IMR-90 (cell line): ENCODE data around the gene TRHDE. TPM values are rescaled to one million over a fixed set of nuclear protein-coding genes. Genes with fewer than 3 reads are reported as not detected.

Source experiments
- ATAC-seq: fragments of 200-7000 bp; cut with Tn5 transposase; 2 replicates; pipeline ENCODE4 v1.9.1; 2020; ENCODE audit warnings: low read depth, mild to moderate bottlenecking, moderate library complexity
- BruUV-seq: library from RNA; stranded (reverse); fragments of 400-500 nt; replicated peaks from 2 replicates; lab custom pipeline; 2021; lab: Mats Ljungman, UMichigan
- CTCF ChIA-PET: fragments of 300-600 bp; formaldehyde crosslinking; extraction: SDS; loops from one replicate; lab custom pipeline; 2021; ENCODE audit warnings: antibody characterized with exemption; lab: Yijun Ruan, JAX
- POLR2A ChIA-PET: fragments of 300-600 bp; sonication (Branson Sonifier 250); formaldehyde crosslinking; loops from one replicate; lab custom pipeline; 2022; ENCODE audit warnings: antibody characterized with exemption; ENCODE audit not compliant: unreplicated experiment; lab: Charles Lee
- DNase-seq: peaks from one replicate; pipeline ENCODE4 v3.0.0; 2013
- H2AFZ ChIP-seq: replicated peaks from 2 replicates; pipeline ENCODE3; 2013; ENCODE audit warnings: low read length, mild to moderate bottlenecking; ENCODE audit not compliant: poor library complexity
- H2AK5ac ChIP-seq: 2 replicates; pipeline ENCODE4 v1.6.1; 2013; ENCODE audit warnings: low read depth, low read length, inconsistent platforms
- H2AK9ac ChIP-seq: replicated peaks from 2 replicates; pipeline ENCODE3; 2013; ENCODE audit warnings: mild to moderate bottlenecking, low read depth, low read length, moderate library complexity; ENCODE audit not compliant: poor library complexity
- H2BK120ac ChIP-seq: 2 replicates; pipeline ENCODE4 v1.6.1; 2013; ENCODE audit warnings: low read depth, low read length, inconsistent platforms
- H2BK15ac ChIP-seq: 3 replicates; pipeline ENCODE4 v1.6.1; 2013; ENCODE audit warnings: low read depth, low read length, inconsistent platforms
- H2BK20ac ChIP-seq: 2 replicates; pipeline ENCODE4 v1.6.1; 2013; ENCODE audit warnings: low read depth, mild to moderate bottlenecking, inconsistent platforms, low read length, moderate library complexity
- H2BK5ac ChIP-seq: 2 replicates; pipeline ENCODE4 v1.6.1; 2013; ENCODE audit warnings: mild to moderate bottlenecking, low read depth, low read length, inconsistent platforms; ENCODE audit not compliant: poor library complexity, severe bottlenecking
- H3K14ac ChIP-seq: replicated peaks from 2 replicates; pipeline ENCODE4 v1.6.1; 2013; ENCODE audit warnings: low read depth, low read length, inconsistent platforms
- H3K18ac ChIP-seq: 2 replicates; pipeline ENCODE4 v1.6.1; 2013; ENCODE audit warnings: low read depth, low read length, control low read depth
- H3K23ac ChIP-seq: 2 replicates; pipeline ENCODE4 v1.6.1; 2013; ENCODE audit warnings: low read depth, low read length, inconsistent platforms
- H3K27ac ChIP-seq: 2 replicates; pipeline ENCODE4 v1.5.1; 2013; ENCODE audit warnings: mild to moderate bottlenecking, control low read depth, low read length; ENCODE audit not compliant: insufficient read depth
- H3K27me3 ChIP-seq: 2 replicates; pipeline ENCODE4 v1.6.1; 2013; ENCODE audit warnings: low read length; ENCODE audit not compliant: control insufficient read depth, insufficient read depth
- H3K36me3 ChIP-seq: 2 replicates; pipeline ENCODE4 v1.6.1; 2013; ENCODE audit warnings: low read length, mixed read lengths; ENCODE audit not compliant: control insufficient read depth, insufficient read depth
- H3K4ac ChIP-seq: 2 replicates; pipeline ENCODE4 v1.6.1; 2013; ENCODE audit warnings: low read depth, low read length, inconsistent platforms
- H3K4me1 ChIP-seq: 2 replicates; pipeline ENCODE4 v1.6.1; 2013; ENCODE audit warnings: low read length, mixed read lengths; ENCODE audit not compliant: control insufficient read depth, insufficient read depth
- H3K4me2 ChIP-seq: 2 replicates; pipeline ENCODE4 v1.6.1; 2013; ENCODE audit warnings: low read depth, mild to moderate bottlenecking, control low read depth, low read length, moderate library complexity
- H3K4me3 ChIP-seq: 2 replicates; pipeline ENCODE4 v1.5.1; 2013; ENCODE audit warnings: low read depth, mild to moderate bottlenecking, control low read depth, low read length, moderate library complexity; ENCODE audit not compliant: insufficient read depth
- H3K56ac ChIP-seq: 2 replicates; pipeline ENCODE4 v1.6.1; 2013; ENCODE audit warnings: low read length, inconsistent platforms; ENCODE audit not compliant: insufficient read depth; ENCODE audit errors: extremely low read depth
- H3K79me1 ChIP-seq, 2 experiments: 2 replicates each; pipeline ENCODE4 v1.6.1; 2013; ENCODE audit warnings: low read length in 2 of 2, inconsistent platforms in 1 of 2, low read depth in 1 of 2
- H3K9ac ChIP-seq: 2 replicates; pipeline ENCODE4 v1.6.1; 2013; ENCODE audit warnings: low read depth, low read length, control low read depth
- H3K9me1 ChIP-seq: 2 replicates; pipeline ENCODE4 v1.6.1; 2013; ENCODE audit warnings: low read length, inconsistent platforms; ENCODE audit not compliant: insufficient read depth
- H3K9me3 ChIP-seq: 2 replicates; pipeline ENCODE4 v1.6.1; 2013; ENCODE audit warnings: low read length; ENCODE audit not compliant: control insufficient read depth, insufficient read depth
- H4K20me1 ChIP-seq: 2 replicates; pipeline ENCODE4 v1.6.1; 2013; ENCODE audit warnings: low read length, inconsistent platforms; ENCODE audit not compliant: insufficient read depth
- H4K5ac ChIP-seq: 2 replicates; pipeline ENCODE4 v1.6.1; 2013; ENCODE audit warnings: mild to moderate bottlenecking, low read depth, low read length, control low read depth
- H4K8ac ChIP-seq, 2 experiments: 2 replicates each; pipeline ENCODE4 v1.6.1; 2013; ENCODE audit warnings: low read depth in 2 of 2, low read length in 2 of 2, control low read depth in 1 of 2, inconsistent platforms in 1 of 2
- H4K91ac ChIP-seq: 2 replicates; pipeline ENCODE4 v1.6.1; 2013; ENCODE audit warnings: low read depth, low read length, inconsistent platforms; ENCODE audit not compliant: insufficient read depth
- SMC3 ChIP-seq: fragments of 150-350 bp; IDR thresholded peaks from 2 replicates; pipeline ENCODE4 v1.6.1; 2016; ENCODE audit warnings: low read depth, mild to moderate bottlenecking, antibody characterized with exemption, low read length, moderate library complexity
- WGBS, 2 experiments: methylation state at CpG; one replicate each; pipeline versions ENCODE4 v1.1.5 to v1.1.7; 2013; ENCODE audit warnings: missing lambda C conversion rate in 2 of 2; ENCODE audit not compliant: insufficient read length in 1 of 2; ENCODE audit errors: extremely low coverage in 2 of 2; 5-methylcytosine and 5-hydroxymethylcytosine counted together
- dilution Hi-C: fragments of 300-500 bp; cut with HindIII; formaldehyde crosslinking; loops from one replicate; pipeline ENCODE4 v1.14.3; 2018; ENCODE audit warnings: low sequenced_read_pairs; ENCODE audit not compliant: unreplicated experiment
- in situ Hi-C: fragments of 300-500 bp; cut with MboI; formaldehyde crosslinking; loops from 3 replicates; pipeline ENCODE4 v1.14.3; 2019; ENCODE audit warnings: low sequenced_read_pairs, inconsistent platforms, mixed read lengths
- intact Hi-C: fragments of 100-400 bp; cut with micrococcal nuclease; formaldehyde crosslinking; loops from 2 replicates; pipeline ENCODE4 v1.10.0; 2022
- polyA plus RNA-seq, 3 experiments: library from polyadenylated mRNA; depleted of rRNA; stranded (reverse); fragments of >200 nt; gene quantifications; 2 replicates each; pipeline ENCODE4 v1.2.3, GENCODE V29; 2012; ENCODE audit warnings: low replicate concordance in 1 of 3
- total RNA-seq: library from RNA; depleted of rRNA; stranded (reverse); fragments of >200 nt; gene quantifications from 2 replicates; pipeline ENCODE4 v1.2.3, GENCODE V29; 2012
- TF ChIP-seq, protein P1 (sequence below): conservative IDR thresholded peaks from 2 replicates; pipeline ENCODE4 v1.5.1; 2012; ENCODE audit warnings: mild to moderate bottlenecking, low read depth, low read length, improper control_type of control experiment

Gene TRHDE
- total and polyA plus RNA-seq, 2 of the 4 experiments (the other 2 are of a cell fraction), result 33.7 to 65.1 TPM

- Histone ChIP-seq H3K9me3 (no peaks in the 10 kb centered on the region), H3K18ac (no peak overlapping the region), H2BK15ac (no peak overlapping the region), H2AK5ac (no peak overlapping the region), H3K56ac (no peak overlapping the region), H2BK120ac (no peak overlapping the region), H3K23ac (no peak overlapping the region), H3K79me1 (0 out of 4 replicates have a peak, but pooled peaks cover 0 to 4% of the 10 kb centered on the region in 2 experiments), H4K20me1 (no peaks in the 10 kb centered on the region), H3K9ac (no peak overlapping the region), H3K9me1 (no peaks in the 10 kb centered on the region), H2BK20ac (no peak overlapping the region), H3K4ac (no peak overlapping the region), H2AFZ (no peak overlapping the region), H3K27ac (no peak overlapping the region), H4K91ac (no peak overlapping the region), H4K5ac (no peak overlapping the region), H2BK5ac (no peak overlapping the region), H3K27me3 (no peaks in the 10 kb centered on the region), H3K4me3 (no peak overlapping the region), H2AK9ac (no peak overlapping the region), H3K4me2 (no peak overlapping the region), H3K4me1 (no peaks in the 10 kb centered on the region), H3K36me3 (peaks cover 1% of the 10 kb centered on the region; the same call in 1 of the 2 replicates), H4K8ac (no peak overlapping the region), H3K14ac (no peak overlapping the region)
- ATAC-seq, result no peak
- DNase-seq, result no peak
- in situ Hi-C loops, result no loop called here
- TF ChIP-seq, protein P1, sequence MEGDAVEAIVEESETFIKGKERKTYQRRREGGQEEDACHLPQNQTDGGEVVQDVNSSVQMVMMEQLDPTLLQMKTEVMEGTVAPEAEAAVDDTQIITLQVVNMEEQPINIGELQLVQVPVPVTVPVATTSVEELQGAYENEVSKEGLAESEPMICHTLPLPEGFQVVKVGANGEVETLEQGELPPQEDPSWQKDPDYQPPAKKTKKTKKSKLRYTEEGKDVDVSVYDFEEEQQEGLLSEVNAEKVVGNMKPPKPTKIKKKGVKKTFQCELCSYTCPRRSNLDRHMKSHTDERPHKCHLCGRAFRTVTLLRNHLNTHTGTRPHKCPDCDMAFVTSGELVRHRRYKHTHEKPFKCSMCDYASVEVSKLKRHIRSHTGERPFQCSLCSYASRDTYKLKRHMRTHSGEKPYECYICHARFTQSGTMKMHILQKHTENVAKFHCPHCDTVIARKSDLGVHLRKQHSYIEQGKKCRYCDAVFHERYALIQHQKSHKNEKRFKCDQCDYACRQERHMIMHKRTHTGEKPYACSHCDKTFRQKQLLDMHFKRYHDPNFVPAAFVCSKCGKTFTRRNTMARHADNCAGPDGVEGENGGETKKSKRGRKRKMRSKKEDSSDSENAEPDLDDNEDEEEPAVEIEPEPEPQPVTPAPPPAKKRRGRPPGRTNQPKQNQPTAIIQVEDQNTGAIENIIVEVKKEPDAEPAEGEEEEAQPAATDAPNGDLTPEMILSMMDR, result no peak
- no peak for TF ChIP-seq SMC3
- intact Hi-C loops, result no loop called here
- ChIA-PET CTCF (no interaction called here), POLR2A (no interaction called here)
- no CpG with 5 or more reads among the region's 6 CpGs for WGBS, 2 experiments
- dilution Hi-C loops, result no loop called here
- no TSS peak for BruUV-seq
These were observed 346.6 kb downstream of the TRHDE start for GRCh38 chr12:72618764-72619163.
